ENCODE data around the gene KLK10.
"Not testable (repeated sequence)": the region's sequence is repeated elsewhere in the genome, so short reads cannot be mapped to it uniquely, and the experiment has no call there.

Gene KLK10

GRCh38 chr19:50979758-50980157, 39.8 kb downstream of the KLK10 start:
- no peak for TF ChIP-seq CTCF (conservative IDR thresholded peaks at IDR 0.05; ENCODE audit: low read depth, low read length)
- H3K4me3 ChIP-seq (ENCODE audit: low read depth, low read length): no peak overlapping the region
- DNase-seq (ENCODE audit: low read depth): no peak

- no peak for DNase-seq (ENCODE audit: low read depth)
- no peak for TF ChIP-seq CTCF (conservative IDR thresholded peaks at IDR 0.05; ENCODE audit: low read depth, low read length)
- no peak overlapping the region for H3K4me3 ChIP-seq (ENCODE audit: low read depth, low read length)
Measured at GRCh38 chr19:50978772-50979390, 40.6 kb downstream of the KLK10 start.

GRCh38 chr19:50977626-50978025, 41.9 kb downstream of the KLK10 start:
- TF ChIP-seq CTCF (conservative IDR thresholded peaks at IDR 0.05; ENCODE audit: low read depth, low read length): no peak
- no peak for DNase-seq (ENCODE audit: low read depth)
- H3K4me3 ChIP-seq (ENCODE audit: low read depth, low read length): no peak overlapping the region

- DNase-seq (ENCODE audit: low read depth): no peak
- TF ChIP-seq CTCF (conservative IDR thresholded peaks at IDR 0.05; ENCODE audit: low read depth, low read length): no peak
Measured at GRCh38 chr19:50975766-50976165, 43.7 kb downstream of the KLK10 start.

GRCh38 chr19:50974702-50975556, 44.6 kb downstream of the KLK10 start:
- no peak for TF ChIP-seq CTCF (conservative IDR thresholded peaks at IDR 0.05; ENCODE audit: low read depth, low read length)
- no peak for DNase-seq (ENCODE audit: low read depth)
- no peak overlapping the region for H3K4me3 ChIP-seq (ENCODE audit: low read depth, low read length)

More at GRCh38 chr19:50975766-50976165, 43.7 kb downstream of the KLK10 start:
- no peak overlapping the region for H3K4me3 ChIP-seq (ENCODE audit: low read depth, low read length)

GRCh38 chr19:50972795-50973376, 46.6 kb downstream of the KLK10 start:
- no peak for DNase-seq (ENCODE audit: low read depth)
- TF ChIP-seq CTCF (conservative IDR thresholded peaks at IDR 0.05; ENCODE audit: low read depth, low read length): no peak
- H3K4me3 ChIP-seq (ENCODE audit: low read depth, low read length): no peak overlapping the region

GRCh38 chr19:50969810-50970209, 49.7 kb downstream of the KLK10 start:
- not testable (repeated sequence) for DNase-seq (ENCODE audit: low read depth); H3K4me3 ChIP-seq (ENCODE audit: low read depth, low read length)

Data from choroid plexus epithelial cell (primary cell).